Epidermal melanocyte (primary cell): ENCODE measurements around the gene ARHGEF38.
"Not testable (repeated sequence)": the region's sequence is repeated elsewhere in the genome, so short reads cannot be mapped to it uniquely, and the experiment has no call there.

Source experiments
- DNase-seq: peaks from one replicate; pipeline ENCODE4 v3.0.0; 2011; ENCODE audit warnings: low spot score; ENCODE audit not compliant: insufficient read length

Gene ARHGEF38

GRCh38 chr4:105645440-105645839 is 93.0 kb downstream of the ARHGEF38 start:
- no peak for DNase-seq

GRCh38 chr4:105650190-105650589 is 97.8 kb downstream of the ARHGEF38 start:
- no peak for DNase-seq

GRCh38 chr4:105651884-105652283 is 99.5 kb downstream of the ARHGEF38 start:
- no peak for DNase-seq

- no peak for DNase-seq
Observed at GRCh38 chr4:105652286-105652888, 100.0 kb downstream of the ARHGEF38 start.

- no peak for DNase-seq
Observed at GRCh38 chr4:105657117-105657765, 104.8 kb downstream of the ARHGEF38 start.

- DNase-seq, result no peak
Observed at GRCh38 chr4:105659190-105659589, 106.8 kb downstream of the ARHGEF38 start.

- DNase-seq, result no peak
Observed at GRCh38 chr4:105661028-105661427, 108.6 kb downstream of the ARHGEF38 start.

- DNase-seq, result no peak
Observed at GRCh38 chr4:105662935-105663675, 110.7 kb downstream of the ARHGEF38 start.

GRCh38 chr4:105666693-105667092 is 114.3 kb downstream of the ARHGEF38 start:
- DNase-seq, result no peak

- DNase-seq, result no peak
Observed at GRCh38 chr4:105670684-105671083, 118.3 kb downstream of the ARHGEF38 start.

- DNase-seq, result no peak
Observed at GRCh38 chr4:105671301-105671700, 118.9 kb downstream of the ARHGEF38 start.

- no peak for DNase-seq
Observed at GRCh38 chr4:105674011-105674410, 121.6 kb downstream of the ARHGEF38 start.

GRCh38 chr4:105677709-105678108 is 125.3 kb downstream of the ARHGEF38 start:
- DNase-seq, result no peak

- no peak for DNase-seq
Observed at GRCh38 chr4:105679186-105679585, 126.8 kb downstream of the ARHGEF38 start.

GRCh38 chr4:105683038-105683437 is 130.6 kb downstream of the ARHGEF38 start:
- no peak for DNase-seq

GRCh38 chr4:105686571-105686970 is 134.2 kb downstream of the ARHGEF38 start:
- no peak for DNase-seq

- not testable (repeated sequence) for DNase-seq
Observed at GRCh38 chr4:105694812-105695211, 142.4 kb downstream of the ARHGEF38 start.

- not testable (repeated sequence) for DNase-seq
Observed at GRCh38 chr4:105695832-105696231, 143.4 kb downstream of the ARHGEF38 start.

GRCh38 chr4:105698607-105699006 is 146.2 kb downstream of the ARHGEF38 start:
- DNase-seq, result no peak

- DNase-seq, result no peak
Observed at GRCh38 chr4:105707782-105708180, 155.4 kb downstream of the ARHGEF38 start.

- peak; percentile 84 for DNase-seq
Observed at GRCh38 chr4:105708181-105709080, 156.0 kb downstream of the ARHGEF38 start, which contains the start of the genes GSTCD and INTS12. GSTCD (plus strand) TSS chr4:105708784; CDS start chr4:105717614, 8,830 bp downstream. INTS12 (minus strand) TSS chr4:105708689; CDS start chr4:105700005, 8,684 bp downstream.
